ENCODE measurements around the gene KCND2.

DNA sequence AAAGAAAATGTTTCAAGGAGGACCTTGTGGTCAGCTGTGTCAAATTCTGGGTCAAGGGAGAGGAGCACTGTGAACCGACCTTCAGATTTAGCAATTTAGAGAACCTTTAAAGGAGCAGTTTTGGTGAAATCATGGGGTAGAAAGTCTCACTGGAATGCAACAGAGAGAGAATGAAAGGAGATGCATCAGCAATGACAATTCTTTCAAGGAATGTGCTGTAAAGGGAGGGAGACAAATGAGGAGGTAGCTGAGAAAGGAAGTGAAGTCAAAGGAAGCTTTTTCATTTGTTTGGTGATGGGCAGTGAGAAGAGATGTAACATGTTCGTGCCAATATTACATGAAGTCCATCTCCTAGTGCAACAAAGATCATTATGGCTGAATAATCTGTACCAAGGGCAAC, 418.9 kb downstream of the KCND2 start:
- TF ChIP-seq EP300 (IDR thresholded peaks at IDR 0.05) (no peak), POLR2A (IDR thresholded peaks at IDR 0.05) (no peak)
- TF ChIP-seq, protein P1, sequence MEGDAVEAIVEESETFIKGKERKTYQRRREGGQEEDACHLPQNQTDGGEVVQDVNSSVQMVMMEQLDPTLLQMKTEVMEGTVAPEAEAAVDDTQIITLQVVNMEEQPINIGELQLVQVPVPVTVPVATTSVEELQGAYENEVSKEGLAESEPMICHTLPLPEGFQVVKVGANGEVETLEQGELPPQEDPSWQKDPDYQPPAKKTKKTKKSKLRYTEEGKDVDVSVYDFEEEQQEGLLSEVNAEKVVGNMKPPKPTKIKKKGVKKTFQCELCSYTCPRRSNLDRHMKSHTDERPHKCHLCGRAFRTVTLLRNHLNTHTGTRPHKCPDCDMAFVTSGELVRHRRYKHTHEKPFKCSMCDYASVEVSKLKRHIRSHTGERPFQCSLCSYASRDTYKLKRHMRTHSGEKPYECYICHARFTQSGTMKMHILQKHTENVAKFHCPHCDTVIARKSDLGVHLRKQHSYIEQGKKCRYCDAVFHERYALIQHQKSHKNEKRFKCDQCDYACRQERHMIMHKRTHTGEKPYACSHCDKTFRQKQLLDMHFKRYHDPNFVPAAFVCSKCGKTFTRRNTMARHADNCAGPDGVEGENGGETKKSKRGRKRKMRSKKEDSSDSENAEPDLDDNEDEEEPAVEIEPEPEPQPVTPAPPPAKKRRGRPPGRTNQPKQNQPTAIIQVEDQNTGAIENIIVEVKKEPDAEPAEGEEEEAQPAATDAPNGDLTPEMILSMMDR (IDR thresholded peaks at IDR 0.05): no peak

Data from tibial nerve (tissue), 4 donors.